Measurements from ENCODE around the gene KIR2DL1.
"Not testable (repeated sequence)": the region's sequence is repeated elsewhere in the genome, so short reads cannot be mapped to it uniquely, and the experiment has no call there.

GRCh38 chr19:54744080-54744479 is 25.5 kb upstream of the KIR2DL1 start:
- TF ChIP-seq POLR2A, CTCF (IDR thresholded peaks at IDR 0.05): not testable (repeated sequence)
